ENCODE data around the gene COL20A1.
"Not testable (repeated sequence)": the region's sequence is repeated elsewhere in the genome, so short reads cannot be mapped to it uniquely, and the experiment has no call there.

COL20A1 gene

DNA sequence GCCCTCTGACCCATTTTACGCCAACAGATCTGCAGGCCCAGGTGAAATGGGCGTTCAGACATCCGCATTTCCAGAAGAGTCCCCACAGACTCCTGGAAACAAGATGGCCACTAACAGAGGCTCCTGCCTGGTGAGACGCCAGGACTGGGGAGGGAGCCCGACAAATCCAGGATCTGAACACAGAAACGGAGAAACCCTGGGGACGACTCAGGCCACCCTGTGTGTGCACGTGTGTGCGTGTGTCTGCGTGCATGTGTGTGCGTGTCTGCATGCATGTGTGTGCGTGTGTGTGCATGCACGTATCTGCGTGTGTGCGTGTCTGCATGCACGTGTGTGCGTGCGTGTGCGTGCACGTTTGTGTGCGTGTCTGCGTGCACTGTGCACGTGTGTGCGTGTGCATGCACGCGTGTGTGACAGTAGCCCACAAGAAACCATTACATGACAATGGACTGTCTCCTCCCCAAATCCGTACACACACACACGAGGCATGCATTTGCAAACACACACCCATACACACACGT lies 43.3 kb downstream of the COL20A1 start:
- H3K27me3 ChIP-seq: peaks cover 9% of the 10 kb centered on the region
- no peak overlapping the region for H3K27ac ChIP-seq
- TF ChIP-seq, protein P1, sequence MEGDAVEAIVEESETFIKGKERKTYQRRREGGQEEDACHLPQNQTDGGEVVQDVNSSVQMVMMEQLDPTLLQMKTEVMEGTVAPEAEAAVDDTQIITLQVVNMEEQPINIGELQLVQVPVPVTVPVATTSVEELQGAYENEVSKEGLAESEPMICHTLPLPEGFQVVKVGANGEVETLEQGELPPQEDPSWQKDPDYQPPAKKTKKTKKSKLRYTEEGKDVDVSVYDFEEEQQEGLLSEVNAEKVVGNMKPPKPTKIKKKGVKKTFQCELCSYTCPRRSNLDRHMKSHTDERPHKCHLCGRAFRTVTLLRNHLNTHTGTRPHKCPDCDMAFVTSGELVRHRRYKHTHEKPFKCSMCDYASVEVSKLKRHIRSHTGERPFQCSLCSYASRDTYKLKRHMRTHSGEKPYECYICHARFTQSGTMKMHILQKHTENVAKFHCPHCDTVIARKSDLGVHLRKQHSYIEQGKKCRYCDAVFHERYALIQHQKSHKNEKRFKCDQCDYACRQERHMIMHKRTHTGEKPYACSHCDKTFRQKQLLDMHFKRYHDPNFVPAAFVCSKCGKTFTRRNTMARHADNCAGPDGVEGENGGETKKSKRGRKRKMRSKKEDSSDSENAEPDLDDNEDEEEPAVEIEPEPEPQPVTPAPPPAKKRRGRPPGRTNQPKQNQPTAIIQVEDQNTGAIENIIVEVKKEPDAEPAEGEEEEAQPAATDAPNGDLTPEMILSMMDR (IDR thresholded peaks at IDR 0.05): no peak
- H3K36me3 ChIP-seq: no peaks in the 10 kb centered on the region
- H3K9me3 ChIP-seq: peaks cover 4% of the 10 kb centered on the region
- H3K4me1 ChIP-seq (ENCODE audit: control insufficient read depth in 1 of 2, insufficient read depth in 1 of 2, low read depth in 1 of 2, low read length in 1 of 2): no peaks in the 10 kb centered on the region
- H3K4me3 ChIP-seq (ENCODE audit: low read depth in 1 of 2, low read length in 1 of 2): no peak overlapping the region

DNA sequence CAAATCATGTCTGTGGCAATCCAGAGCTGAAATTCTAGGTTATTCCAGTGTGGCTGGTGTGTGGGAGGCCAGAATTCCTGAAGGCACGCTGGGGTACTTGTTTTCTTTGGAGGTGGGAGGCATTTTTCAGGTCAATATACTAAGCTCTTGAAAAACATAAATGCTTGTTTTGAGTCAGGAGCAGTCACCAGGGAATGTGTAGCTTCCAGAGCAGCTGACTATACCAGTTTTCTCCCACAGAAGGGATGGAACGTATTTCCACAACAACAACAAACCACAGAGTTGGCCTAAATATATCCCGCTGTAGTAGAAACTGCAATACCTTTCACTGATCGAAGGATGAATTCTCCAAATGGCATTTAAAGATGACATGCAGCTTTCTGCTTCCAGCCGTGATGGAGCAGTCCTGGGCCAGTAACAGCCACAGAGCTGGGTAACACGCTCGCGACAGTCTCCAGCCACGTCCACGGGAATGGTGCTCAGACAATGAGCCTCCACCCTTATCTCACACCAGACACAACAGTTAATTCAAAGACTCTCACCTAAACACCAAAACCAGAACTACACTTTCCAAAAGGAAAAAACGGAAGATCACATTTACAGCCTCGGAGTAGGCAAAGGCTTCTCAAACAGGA lies 44.9 kb downstream of the COL20A1 start:
- no peak overlapping the region for H3K27ac ChIP-seq
- H3K36me3 ChIP-seq: no peaks in the 10 kb centered on the region
- peaks cover 9% of the 10 kb centered on the region for H3K27me3 ChIP-seq
- H3K9me3 ChIP-seq: peaks cover 4% of the 10 kb centered on the region
- no peaks in the 10 kb centered on the region for H3K4me1 ChIP-seq (ENCODE audit: control insufficient read depth in 1 of 2, insufficient read depth in 1 of 2, low read depth in 1 of 2, low read length in 1 of 2)
- no peak overlapping the region for H3K4me3 ChIP-seq (ENCODE audit: low read depth in 1 of 2, low read length in 1 of 2)
- TF ChIP-seq, protein P1 (IDR thresholded peaks at IDR 0.05): no peak

DNA sequence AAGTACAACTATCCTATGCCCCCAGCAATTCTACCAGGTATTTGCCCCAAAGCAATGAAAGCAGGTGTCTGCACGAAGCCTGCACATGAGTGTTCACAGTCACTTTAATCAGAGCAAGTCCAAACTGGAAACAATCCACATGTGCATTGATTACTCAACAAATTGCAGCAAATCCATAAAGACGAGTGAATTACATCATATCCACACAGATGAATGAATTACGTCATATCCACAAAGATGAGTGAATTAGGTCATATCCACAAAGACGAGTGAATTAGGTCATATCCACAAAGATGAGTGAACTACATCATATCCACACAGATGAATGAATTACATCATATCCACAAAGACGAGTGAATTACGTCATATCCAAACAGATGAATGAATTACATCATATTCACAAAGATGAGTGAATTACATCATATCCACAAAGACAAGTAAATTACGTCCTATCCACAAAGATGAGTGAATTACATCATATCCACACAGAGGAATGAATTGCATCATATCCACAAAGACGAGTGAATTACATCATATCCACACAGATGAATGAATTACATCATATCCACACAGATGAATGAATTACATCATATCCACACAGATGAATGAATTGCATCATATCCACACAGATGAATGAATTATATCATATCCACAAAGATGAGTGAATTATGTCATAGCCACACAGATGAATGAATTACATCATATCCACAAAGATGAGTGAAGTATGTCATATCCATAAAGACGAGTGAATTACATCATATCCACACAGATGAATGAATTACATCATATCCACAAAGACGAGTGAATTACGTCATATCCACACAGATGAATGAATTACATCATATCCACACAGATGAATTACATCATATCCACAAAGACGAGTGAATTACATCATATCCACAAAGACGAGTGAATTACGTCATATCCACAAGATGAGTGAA lies 46.4 kb downstream of the COL20A1 start:
- not testable (repeated sequence) for H3K4me1 ChIP-seq (ENCODE audit: control insufficient read depth in 1 of 2, insufficient read depth in 1 of 2, low read depth in 1 of 2, low read length in 1 of 2); H3K27me3 ChIP-seq; H3K4me3 ChIP-seq (ENCODE audit: low read depth in 1 of 2, low read length in 1 of 2); H3K27ac ChIP-seq; H3K9me3 ChIP-seq; H3K36me3 ChIP-seq

DNA sequence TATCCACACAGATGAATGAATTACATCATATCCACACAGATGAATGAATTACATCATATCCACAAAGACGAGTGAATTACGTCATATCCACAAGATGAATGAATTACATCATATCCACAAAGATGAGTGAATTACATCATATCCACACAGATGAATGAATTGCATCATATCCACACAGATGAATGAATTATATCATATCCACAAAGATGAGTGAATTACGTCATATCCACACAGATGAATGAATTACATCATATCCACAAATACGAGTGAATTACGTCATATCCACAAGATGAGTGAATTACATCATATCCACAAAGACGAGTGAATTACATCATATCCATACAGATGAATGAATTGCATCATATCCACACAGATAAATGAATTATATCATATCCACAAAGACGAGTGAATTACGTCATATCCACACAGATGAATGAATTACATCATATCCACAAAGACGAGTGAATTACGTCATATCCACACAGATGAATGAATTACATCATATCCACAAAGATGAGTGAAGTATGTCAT lies 47.2 kb downstream of the COL20A1 start:
- H3K4me1 ChIP-seq (ENCODE audit: control insufficient read depth in 1 of 2, insufficient read depth in 1 of 2, low read depth in 1 of 2, low read length in 1 of 2); H3K36me3 ChIP-seq; H3K9me3 ChIP-seq; H3K27ac ChIP-seq; H3K27me3 ChIP-seq; H3K4me3 ChIP-seq (ENCODE audit: low read depth in 1 of 2, low read length in 1 of 2): not testable (repeated sequence)

DNA sequence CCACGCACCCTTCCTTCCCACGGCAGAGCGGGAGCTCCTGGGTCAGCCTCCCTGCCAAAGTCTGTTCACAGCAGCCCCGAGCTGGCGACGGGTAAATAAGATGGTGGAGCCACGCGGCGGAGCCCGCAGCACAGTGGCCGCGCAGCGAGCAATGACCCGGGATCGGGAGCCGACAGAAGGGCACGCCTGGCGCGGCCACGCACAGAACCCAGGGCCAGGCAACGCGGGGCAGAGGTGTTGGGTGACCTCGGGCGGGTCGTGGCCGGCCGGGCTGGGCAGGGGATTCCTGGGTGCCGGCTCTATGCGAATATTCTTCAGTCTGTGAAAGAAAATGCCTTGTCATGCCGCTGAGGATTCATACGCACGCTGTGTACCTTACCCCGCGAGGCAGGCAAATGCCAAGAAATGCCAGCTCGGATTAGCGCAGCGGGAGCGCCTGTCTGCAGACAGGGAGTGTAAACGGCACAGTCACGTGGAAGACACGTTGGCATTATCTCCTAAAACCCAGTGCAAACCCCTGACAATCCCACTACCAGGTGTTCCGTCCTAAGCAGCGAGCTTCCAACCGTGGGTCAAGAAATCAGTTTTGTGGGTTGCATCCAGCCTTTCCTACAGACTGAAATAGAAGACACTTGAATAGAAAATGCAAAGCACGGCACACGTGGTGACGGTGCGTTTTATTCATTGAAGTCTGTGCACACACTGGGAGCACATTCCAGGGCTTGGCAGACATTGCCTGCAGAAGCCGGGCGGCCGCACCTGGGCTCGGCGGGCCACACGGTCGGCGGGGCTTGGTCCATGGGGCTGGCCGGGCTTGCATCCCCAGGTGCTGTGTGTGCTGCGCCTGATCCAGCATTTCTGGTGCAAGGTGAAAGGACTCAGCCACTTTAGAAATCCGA lies 49.8 kb downstream of the COL20A1 start:
- peaks cover 4% of the 10 kb centered on the region for H3K9me3 ChIP-seq
- peaks cover 4% of the 10 kb centered on the region for H3K27me3 ChIP-seq
- H3K4me1 ChIP-seq (ENCODE audit: control insufficient read depth in 1 of 2, insufficient read depth in 1 of 2, low read depth in 1 of 2, low read length in 1 of 2): no peaks in the 10 kb centered on the region
- no peak overlapping the region for H3K27ac ChIP-seq
- no peaks in the 10 kb centered on the region for H3K36me3 ChIP-seq
- no peak overlapping the region for H3K4me3 ChIP-seq (ENCODE audit: low read depth in 1 of 2, low read length in 1 of 2)
- TF ChIP-seq, protein P1 (IDR thresholded peaks at IDR 0.05): no peak
